Hepatocyte (in vitro differentiated cells): Measurements from ENCODE around the gene SDHB. TPM values are rescaled to one million over a fixed set of nuclear protein-coding genes. Genes with fewer than 3 reads are reported as not detected.

Source experiments
- DNase-seq: peaks from one replicate; pipeline ENCODE4 v3.0.0-alpha.2; 2016; ENCODE audit warnings: low spot score
- H2AFZ ChIP-seq: fragments of 200-600 bp; sonication (generic); 2 replicates; pipeline ENCODE4 v1.6.0; 2016; ENCODE audit warnings: antibody characterized with exemption, mild to moderate bottlenecking
- H3K27ac ChIP-seq: fragments of 200-600 bp; sonication (generic); 2 replicates; pipeline ENCODE4 v1.5.1; 2016; ENCODE audit warnings: mild to moderate bottlenecking
- H3K27me3 ChIP-seq: fragments of 200-600 bp; sonication (generic); 2 replicates; pipeline ENCODE4 v1.6.1; 2016
- H3K36me3 ChIP-seq: fragments of 200-600 bp; sonication (generic); replicated peaks from 2 replicates; pipeline ENCODE4 v1.5.1; 2016; ENCODE audit warnings: low read depth; ENCODE audit not compliant: insufficient read depth
- H3K4me1 ChIP-seq: fragments of 200-600 bp; sonication (generic); 2 replicates; pipeline ENCODE4 v1.5.1; 2016; ENCODE audit warnings: mild to moderate bottlenecking, moderate library complexity; ENCODE audit not compliant: insufficient read depth
- H3K4me2 ChIP-seq: fragments of 200-600 bp; sonication (generic); 2 replicates; pipeline ENCODE4 v1.6.0; 2016
- H3K4me3 ChIP-seq: fragments of 200-600 bp; sonication (generic); 2 replicates; pipeline ENCODE4 v1.5.1; 2016; ENCODE audit warnings: mild to moderate bottlenecking
- H3K79me2 ChIP-seq: fragments of 200-600 bp; sonication (generic); 2 replicates; pipeline ENCODE4 v1.6.0; 2017; ENCODE audit warnings: mild to moderate bottlenecking
- H3K9me2 ChIP-seq: fragments of 200-600 bp; sonication (generic); replicated peaks from 2 replicates; pipeline ENCODE4 v1.6.0; 2017; ENCODE audit warnings: mild to moderate bottlenecking; ENCODE audit not compliant: insufficient read depth
- H3K9me3 ChIP-seq: fragments of 200-600 bp; sonication (generic); 2 replicates; pipeline ENCODE4 v1.5.1; 2016; ENCODE audit warnings: low read depth, mild to moderate bottlenecking
- H4K20me1 ChIP-seq: fragments of 200-600 bp; sonication (generic); 2 replicates; pipeline ENCODE4 v1.6.0; 2016; ENCODE audit warnings: mild to moderate bottlenecking; ENCODE audit not compliant: insufficient read depth, poor library complexity, severe bottlenecking
- EZH2 ChIP-seq: fragments of 200-600 bp; sonication (generic); IDR thresholded peaks from 2 replicates; pipeline ENCODE4 v1.6.1; 2016; ENCODE audit warnings: antibody characterized with exemption, mild to moderate bottlenecking, borderline replicate concordance
- EZH2phosphoT487 ChIP-seq: fragments of 200-600 bp; sonication (generic); IDR thresholded peaks from one replicate; pipeline ENCODE4 v1.6.1; 2018; ENCODE audit warnings: antibody characterized with exemption, mild to moderate bottlenecking, low read depth, moderate library complexity; ENCODE audit not compliant: unreplicated experiment, severe bottlenecking
- WGBS: methylation state at CpG from one replicate; pipeline ENCODE4 v1.1.6; 2016; ENCODE audit warnings: low lambda C conversion rate; ENCODE audit errors: missing lambda C conversion rate; 5-methylcytosine and 5-hydroxymethylcytosine counted together
- polyA plus RNA-seq: library from polyadenylated mRNA; unstranded; fragments of >200 nt; fragmentation: Nextera tagmentation; extraction: Ambion mirVana; gene quantifications from 2 replicates; pipeline ENCODE4 v1.2.1, GENCODE V29; 2016
- total RNA-seq: library from RNA; depleted of rRNA; stranded (reverse); fragments of >200 nt; gene quantifications from 2 replicates; pipeline ENCODE4 v1.2.3, GENCODE V29; 2014
- TF ChIP-seq, protein P1 (sequence below): fragments of 200-600 bp; sonication (generic); IDR thresholded peaks from 2 replicates; pipeline ENCODE4 v1.5.1; 2016; ENCODE audit warnings: antibody characterized with exemption, mild to moderate bottlenecking; ENCODE audit not compliant: poor library complexity

SDHB gene
- total and polyA plus RNA-seq, 2 experiments from 2014 or later: 144 to 175 TPM

DNA sequence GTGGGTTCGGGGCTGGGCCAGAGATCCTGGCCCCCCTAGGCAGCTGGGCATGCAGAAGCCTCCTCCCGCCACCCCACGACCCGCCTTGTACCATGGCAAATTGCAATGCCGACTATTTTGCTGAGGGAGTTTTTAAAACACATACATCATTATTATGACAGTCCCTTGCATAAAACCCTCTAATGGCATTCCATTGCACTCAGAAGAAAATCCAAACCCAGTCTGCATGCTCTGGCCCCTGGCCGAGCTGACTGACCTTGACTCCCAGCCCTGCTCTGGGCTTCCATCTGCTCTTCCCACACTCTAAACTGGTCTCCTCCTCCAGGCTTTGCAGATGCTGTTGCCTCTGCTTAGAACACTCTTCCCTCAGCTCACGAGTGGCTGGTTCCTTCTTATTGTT, 37.4 kb upstream of the SDHB start:
- TF ChIP-seq EZH2: no peak
- TF ChIP-seq, protein P1, sequence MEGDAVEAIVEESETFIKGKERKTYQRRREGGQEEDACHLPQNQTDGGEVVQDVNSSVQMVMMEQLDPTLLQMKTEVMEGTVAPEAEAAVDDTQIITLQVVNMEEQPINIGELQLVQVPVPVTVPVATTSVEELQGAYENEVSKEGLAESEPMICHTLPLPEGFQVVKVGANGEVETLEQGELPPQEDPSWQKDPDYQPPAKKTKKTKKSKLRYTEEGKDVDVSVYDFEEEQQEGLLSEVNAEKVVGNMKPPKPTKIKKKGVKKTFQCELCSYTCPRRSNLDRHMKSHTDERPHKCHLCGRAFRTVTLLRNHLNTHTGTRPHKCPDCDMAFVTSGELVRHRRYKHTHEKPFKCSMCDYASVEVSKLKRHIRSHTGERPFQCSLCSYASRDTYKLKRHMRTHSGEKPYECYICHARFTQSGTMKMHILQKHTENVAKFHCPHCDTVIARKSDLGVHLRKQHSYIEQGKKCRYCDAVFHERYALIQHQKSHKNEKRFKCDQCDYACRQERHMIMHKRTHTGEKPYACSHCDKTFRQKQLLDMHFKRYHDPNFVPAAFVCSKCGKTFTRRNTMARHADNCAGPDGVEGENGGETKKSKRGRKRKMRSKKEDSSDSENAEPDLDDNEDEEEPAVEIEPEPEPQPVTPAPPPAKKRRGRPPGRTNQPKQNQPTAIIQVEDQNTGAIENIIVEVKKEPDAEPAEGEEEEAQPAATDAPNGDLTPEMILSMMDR: no peak
- TF ChIP-seq EZH2phosphoT487: no peak
- H3K4me3 ChIP-seq: no peak overlapping the region
- no peaks in the 10 kb centered on the region for H3K9me3 ChIP-seq
- H2AFZ ChIP-seq: no peak overlapping the region
- H3K36me3 ChIP-seq: no peaks in the 10 kb centered on the region
- H4K20me1 ChIP-seq: no peaks in the 10 kb centered on the region
- no peaks in the 10 kb centered on the region for H3K79me2 ChIP-seq
- no peak overlapping the region for H3K27ac ChIP-seq
- no peaks in the 10 kb centered on the region for H3K9me2 ChIP-seq
- H3K27me3 ChIP-seq: no peaks in the 10 kb centered on the region
- no peak for DNase-seq
- H3K4me1 ChIP-seq: no peaks in the 10 kb centered on the region
- WGBS: 85% methylated on average over 7 of the region's 7 CpGs
- no peak overlapping the region for H3K4me2 ChIP-seq

DNA sequence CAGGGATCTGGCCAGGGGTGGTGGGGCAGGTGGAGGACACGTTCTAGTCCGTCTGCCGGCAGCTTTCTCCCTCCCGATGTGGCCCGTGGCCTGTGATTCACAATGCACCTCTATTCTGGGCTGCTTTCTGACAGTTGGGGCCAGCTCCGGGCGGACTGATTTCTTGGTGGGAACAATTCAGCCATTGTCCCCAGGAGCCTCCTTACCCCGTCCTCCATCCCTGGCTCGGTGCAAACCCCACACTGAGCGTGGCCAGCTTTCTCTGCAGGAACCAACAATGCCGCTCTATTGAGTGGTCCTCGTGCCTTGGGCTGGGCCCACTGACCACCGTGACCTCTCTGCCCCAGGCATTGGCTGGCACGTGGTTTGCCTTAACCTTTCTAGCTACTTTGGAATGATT, 35.7 kb upstream of the SDHB start:
- WGBS: 91% methylated on average over 13 of the region's 14 CpGs
- no peaks in the 10 kb centered on the region for H4K20me1 ChIP-seq

DNA sequence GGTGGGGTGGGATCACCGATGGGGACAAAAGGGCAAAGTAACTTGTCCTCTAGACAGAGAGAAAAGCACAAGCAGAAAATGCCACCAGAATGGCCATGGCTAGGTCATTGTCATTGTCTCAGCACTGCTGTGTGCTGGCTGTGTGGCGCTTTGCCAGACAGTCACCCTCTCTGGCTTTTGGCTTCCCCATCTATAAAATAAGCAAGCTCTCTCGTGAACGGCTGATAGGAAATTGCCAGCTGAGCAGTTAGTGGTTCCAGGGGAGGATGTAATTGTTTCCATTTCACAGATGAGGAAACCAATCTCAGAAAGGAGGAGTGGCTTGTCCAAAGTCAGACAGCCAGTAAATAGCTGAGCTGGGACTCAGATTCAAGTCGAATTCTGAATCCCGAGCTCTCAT, 32.9 kb upstream of the SDHB start:
- Histone ChIP-seq H3K4me3 (no peak overlapping the region), H2AFZ (no peak overlapping the region), H3K4me1 (no peaks in the 10 kb centered on the region), H3K79me2 (no peaks in the 10 kb centered on the region), H3K36me3 (no peaks in the 10 kb centered on the region), H4K20me1 (no peaks in the 10 kb centered on the region), H3K4me2 (no peak overlapping the region), H3K27ac (no peak overlapping the region), H3K9me3 (no peaks in the 10 kb centered on the region), H3K9me2 (no peaks in the 10 kb centered on the region), H3K27me3 (no peaks in the 10 kb centered on the region)
- TF ChIP-seq EZH2phosphoT487 (no peak), EZH2 (no peak)
- TF ChIP-seq, protein P1: no peak
- DNase-seq: no peak
- WGBS: 63% methylated on average over 6 of the region's 6 CpGs

More for the DNA sequence above, 35.7 kb upstream of the SDHB start:
- DNase-seq: no peak
- H3K9me2 ChIP-seq: no peaks in the 10 kb centered on the region
- H3K36me3 ChIP-seq: no peaks in the 10 kb centered on the region
- TF ChIP-seq EZH2phosphoT487 (no peak), EZH2 (no peak)
- TF ChIP-seq, protein P1: no peak
- no peaks in the 10 kb centered on the region for H3K4me1 ChIP-seq
- no peak overlapping the region for H3K4me3 ChIP-seq
- no peaks in the 10 kb centered on the region for H3K9me3 ChIP-seq
- no peak overlapping the region for H3K27ac ChIP-seq
- H2AFZ ChIP-seq: no peak overlapping the region
- H3K27me3 ChIP-seq: no peaks in the 10 kb centered on the region
- no peaks in the 10 kb centered on the region for H3K79me2 ChIP-seq
- H3K4me2 ChIP-seq: no peak overlapping the region

DNA sequence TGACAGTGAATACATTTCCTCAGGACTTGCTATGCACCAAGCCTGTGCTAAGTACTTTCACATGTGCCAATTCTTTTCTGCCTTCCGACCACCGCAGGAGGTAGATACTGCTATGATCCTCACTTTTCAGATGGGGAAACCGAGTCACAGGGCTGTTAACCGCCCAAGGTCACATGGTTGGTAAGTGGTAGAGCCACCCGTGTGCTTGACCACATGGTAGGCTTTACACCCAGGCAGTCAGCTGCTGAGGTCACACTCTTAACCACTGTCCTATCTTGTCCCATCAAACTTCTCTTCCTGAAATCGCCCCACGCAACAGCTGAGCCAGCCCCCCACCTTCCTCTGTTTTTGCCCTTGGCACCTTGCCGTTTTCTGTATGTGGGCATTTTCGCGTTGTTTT, 31.0 kb upstream of the SDHB start:
- Histone ChIP-seq H3K4me3 (no peak overlapping the region), H3K9me2 (no peaks in the 10 kb centered on the region), H3K36me3 (no peaks in the 10 kb centered on the region), H3K79me2 (no peaks in the 10 kb centered on the region), H3K27ac (no peak overlapping the region), H4K20me1 (no peaks in the 10 kb centered on the region), H3K27me3 (no peaks in the 10 kb centered on the region), H3K4me2 (no peak overlapping the region), H3K9me3 (no peaks in the 10 kb centered on the region), H3K4me1 (no peaks in the 10 kb centered on the region), H2AFZ (no peak overlapping the region)
- 89% methylated on average over 10 of the region's 10 CpGs for WGBS
- DNase-seq: no peak
- TF ChIP-seq, protein P1: no peak
- TF ChIP-seq EZH2phosphoT487 (no peak), EZH2 (no peak)
